K562 (cell line): ENCODE measurements around the gene EXOC2. TPM values are rescaled to one million over a fixed set of nuclear protein-coding genes. Genes with fewer than 3 reads are reported as not detected.

Source experiments
- ATAC-seq: fragments of 200-7000 bp; cut with Tn5 transposase; 3 replicates; pipeline ENCODE4 v1.9.1; 2020; ENCODE audit warnings: moderate library complexity
- BruUV-seq: library from RNA; stranded (reverse); fragments of 400-500 nt; replicated peaks from 2 replicates; lab custom pipeline; 2021; lab: Mats Ljungman, UMichigan
- CTCF ChIA-PET: fragments of 300-600 bp; formaldehyde crosslinking; extraction: SDS; loops from one replicate; lab custom pipeline; 2021; ENCODE audit warnings: low intra/inter-chr PET ratio; lab: Yijun Ruan, JAX
- POLR2A ChIA-PET: fragments of 300-600, 350-650 bp; sonication (Branson Sonifier 250); formaldehyde crosslinking; extraction: SDS; loops from one replicate; lab custom pipeline; 2021; ENCODE audit warnings: antibody characterized with exemption, inconsistent platforms; lab: Yijun Ruan, JAX
- DNase-seq, 4 experiments: peaks; one replicate each; pipeline versions ENCODE4 v3.0.0 to v3.0.0-alpha.2; 2011 to 2018; ENCODE audit warnings: low spot score in 3 of 4, mixed read lengths in 3 of 4; ENCODE audit errors: extremely low read depth in 1 of 4
- FAIRE-seq: peaks from 2 replicates; lab custom pipeline; 2011; peaks lifted over from hg19 to GRCh38; lab: Jason Lieb, UNC
- H2AFZ ChIP-seq: 2 replicates; pipeline ENCODE4 v1.6.0; 2011; ENCODE audit warnings: low read depth, low read length, control low read depth, inconsistent platforms
- H3K27ac ChIP-seq: fragments of 200-600 bp; 3 replicates; pipeline ENCODE4 v1.8.0; 2011; ENCODE audit warnings: low read depth, mild to moderate bottlenecking, control low read depth, inconsistent platforms, low read length, moderate library complexity, mixed read lengths; ENCODE audit errors: extremely low read depth
- H3K27me3 ChIP-seq, 2 experiments: fragments of 300-600 bp in 1 of 2; 2 replicates in 1 of 2; 3 replicates in 1 of 2; pipeline versions ENCODE4 v1.6.0 to v1.8.0; 2011; ENCODE audit warnings: inconsistent platforms in 2 of 2, low read length in 2 of 2, mild to moderate bottlenecking in 1 of 2, mixed read lengths in 1 of 2, moderate library complexity in 1 of 2; ENCODE audit not compliant: control insufficient read depth in 2 of 2, insufficient read depth in 2 of 2
- H3K36me3 ChIP-seq: fragments of 300-600 bp; 3 replicates; pipeline ENCODE4 v1.8.0; 2011; ENCODE audit warnings: mild to moderate bottlenecking, low read length, inconsistent platforms; ENCODE audit not compliant: control insufficient read depth, insufficient read depth
- H3K4me1 ChIP-seq, 2 experiments: fragments of 200-600 bp in 1 of 2; replicated peaks in 1 of 2; 2 replicates in 1 of 2; 3 replicates in 1 of 2; pipeline versions ENCODE4 v1.5.1 to v1.8.0; 2011; ENCODE audit warnings: inconsistent platforms in 2 of 2, low read length in 2 of 2, mild to moderate bottlenecking in 1 of 2, mixed read lengths in 1 of 2, moderate library complexity in 1 of 2; ENCODE audit not compliant: control insufficient read depth in 2 of 2, insufficient read depth in 2 of 2
- H3K4me2 ChIP-seq: 2 replicates; pipeline ENCODE4 v1.6.1; 2011; ENCODE audit warnings: low read length, control low read depth, inconsistent platforms, mixed read lengths; ENCODE audit not compliant: insufficient read depth
- H3K4me3 ChIP-seq: fragments of 200-600 bp; sonication (generic), shearing (Covaris generic); 2 replicates; pipeline ENCODE4 v1.5.1; 2016; ENCODE audit warnings: control low read depth, inconsistent platforms
- H3K79me2 ChIP-seq: fragments of 200-600 bp; 3 replicates; pipeline ENCODE4 v1.8.0; 2011; ENCODE audit warnings: low read length, inconsistent platforms; ENCODE audit not compliant: control insufficient read depth, insufficient read depth
- H3K9ac ChIP-seq, 2 experiments: 2 replicates each; pipeline versions ENCODE4 v1.6.0 to v1.6.1; 2011; ENCODE audit warnings: low read depth in 2 of 2, low read length in 2 of 2, control low read depth in 1 of 2, inconsistent platforms in 1 of 2, mild to moderate bottlenecking in 1 of 2, mixed read lengths in 1 of 2; ENCODE audit not compliant: insufficient read depth in 1 of 2
- H3K9me1 ChIP-seq: one replicate; pipeline ENCODE4 v1.6.0; 2011; ENCODE audit warnings: inconsistent platforms, mild to moderate bottlenecking, low read length, moderate library complexity; ENCODE audit not compliant: control insufficient read depth, insufficient read depth
- H3K9me3 ChIP-seq: replicated peaks from 2 replicates; pipeline ENCODE4 v1.5.1; 2011; ENCODE audit warnings: low read depth, low read length, inconsistent platforms; ENCODE audit not compliant: control insufficient read depth, insufficient read depth
- H4K20me1 ChIP-seq: replicated peaks from 2 replicates; pipeline ENCODE4 v1.6.1; 2011; ENCODE audit warnings: low read length, inconsistent platforms, mixed read lengths; ENCODE audit not compliant: control insufficient read depth, insufficient read depth
- BDP1 ChIP-seq: IDR thresholded peaks from 3 replicates; pipeline ENCODE4 v1.6.1; 2011; ENCODE audit not compliant: insufficient read length, insufficient read depth
- BRCA1 ChIP-seq, 2 experiments: fragments of 450-650 bp in 1 of 2; sonication (generic) in 1 of 2; formaldehyde crosslinking in 1 of 2; IDR thresholded peaks; 2 replicates each; pipeline versions ENCODE4 v1.5.0 to v1.6.1; 2017 to 2020; ENCODE audit warnings: mild to moderate bottlenecking in 1 of 2, missing genetic modification reagents in 1 of 2
- CCAR2 ChIP-seq: fragments of 200-400 bp; formaldehyde crosslinking; IDR thresholded peaks from 2 replicates; pipeline ENCODE4 v1.6.1; 2017; ENCODE audit warnings: mild to moderate bottlenecking, low read depth, low read length
- CHD2 ChIP-seq: IDR thresholded peaks from 2 replicates; pipeline ENCODE4 v1.6.1; 2011; ENCODE audit warnings: low read depth, low read length
- DLX4 ChIP-seq: fragments of 250-450 bp; sonication (Bioruptor Pico); IDR thresholded peaks from 2 replicates; pipeline ENCODE4 v1.6.1; 2021; ENCODE audit warnings: mild to moderate bottlenecking
- EP300 ChIP-seq: IDR thresholded peaks from 2 replicates; pipeline ENCODE4 v1.6.1; 2012; ENCODE audit warnings: low read length, improper control_type of control experiment
- EP400 ChIP-seq: fragments of 450-650 bp; IDR thresholded peaks from 2 replicates; pipeline ENCODE4 v1.6.1; 2017; ENCODE audit warnings: antibody characterized with exemption, mild to moderate bottlenecking, moderate library complexity
- HOXB6 ChIP-seq: fragments of 250-450 bp; sonication (Bioruptor Pico); IDR thresholded peaks from 2 replicates; pipeline ENCODE4 v1.5.1; 2022; ENCODE audit warnings: mild to moderate bottlenecking, borderline replicate concordance
- PCBP1 ChIP-seq: fragments of 200-400 bp; formaldehyde crosslinking; IDR thresholded peaks from 2 replicates; pipeline ENCODE4 v1.6.1; 2018; ENCODE audit warnings: mild to moderate bottlenecking, low read depth, low read length; ENCODE audit not compliant: poor library complexity, severe bottlenecking
- PTRF ChIP-seq: fragments of 450-650 bp; IDR thresholded peaks from 2 replicates; pipeline ENCODE4 v1.6.1; 2016; ENCODE audit warnings: mild to moderate bottlenecking, missing genetic modification characterization, missing compliant biosample characterization
- SETDB1 ChIP-seq: IDR thresholded peaks from one replicate; pipeline ENCODE4 v1.6.1; 2012; ENCODE audit warnings: low read length, control low read depth, inconsistent platforms
- SMAD2 ChIP-seq: fragments of 150-350 bp; IDR thresholded peaks from 2 replicates; pipeline ENCODE4 v1.6.1; 2014; ENCODE audit warnings: low read depth, mild to moderate bottlenecking, low read length
- TRIM24 ChIP-seq, 2 experiments: fragments of 450-650 bp; IDR thresholded peaks; 2 replicates each; pipeline ENCODE4 v1.6.1; 2016
- TSHZ1 ChIP-seq: fragments of 250-450 bp; sonication (Bioruptor Pico); IDR thresholded peaks from 2 replicates; pipeline ENCODE4 v1.4.0; 2020; ENCODE audit warnings: mild to moderate bottlenecking, moderate library complexity
- USF1 ChIP-seq: sonication (generic); formaldehyde crosslinking; IDR thresholded peaks from 2 replicates; pipeline ENCODE4 v1.9.0; 2022; ENCODE audit warnings: mild to moderate bottlenecking, missing genetic modification reagents
- YBX1 ChIP-seq: fragments of 450-650 bp; IDR thresholded peaks from 2 replicates; pipeline ENCODE4 v1.7.1; 2016; ENCODE audit warnings: mild to moderate bottlenecking
- ZNF584 ChIP-seq: fragments of 200-800 bp; sonication (Bioruptor generic); IDR thresholded peaks from 2 replicates; pipeline ENCODE4 v1.6.1; 2016; ENCODE audit warnings: low read depth, mild to moderate bottlenecking, missing genetic modification characterization, missing compliant biosample characterization
- ZSCAN29 ChIP-seq: fragments of 450-650 bp; IDR thresholded peaks from 2 replicates; pipeline ENCODE4 v1.6.1; 2017
- WGBS: fragments of 100-300 bp; shearing (Covaris generic); methylation state at CpG from one replicate; pipeline ENCODE4 v1.1.6; 2016; ENCODE audit warnings: low coverage, mixed read lengths; ENCODE audit not compliant: insufficient coverage; ENCODE audit errors: missing lambda C conversion rate; 5-methylcytosine and 5-hydroxymethylcytosine counted together
- in situ Hi-C: fragments of 300-500 bp; cut with MboI; formaldehyde crosslinking; loops from 4 replicates; pipeline ENCODE4 v1.15.0; 2018; ENCODE audit warnings: inconsistent platforms, mixed read lengths
- intact Hi-C: fragments of 100-400 bp; cut with micrococcal nuclease; formaldehyde crosslinking; loops from 2 replicates; pipeline ENCODE4 v1.14.2; 2022
- polyA plus RNA-seq, 8 experiments: library from polyadenylated mRNA; depleted of rRNA in 4 of 8; stranded (reverse) in 5 of 8; unstranded in 3 of 8; fragments of >200 nt; fragmentation: Nextera tagmentation in 2 of 8; fragmentation: Illumina TruSeq in 1 of 8; extraction: Ambion mirVana in 2 of 8; extraction: Trizol in 1 of 8; gene quantifications; 2 replicates each; pipeline versions ENCODE4 v1.2.1 to v1.2.3, GENCODE V29; 2011 to 2014; ENCODE audit warnings: inconsistent platforms in 1 of 8, missing spikeins in 1 of 8
- total RNA-seq, 7 experiments: library from RNA; depleted of rRNA in 6 of 7; stranded (reverse); fragments of >200 nt in 6 of 7; fragmentation: Illumina TruSeq in 2 of 7; extraction: Trizol in 2 of 7; gene quantifications; 2 replicates each; pipeline versions ENCODE4 v1.2.1 to v1.2.3, GENCODE V29; 2011 to 2021; ENCODE audit warnings: low replicate concordance in 1 of 7

Gene EXOC2
- total and polyA plus RNA-seq, 9 of the 15 experiments (the other 6 are each of a cell fraction or from before 2014, with no cell fraction given): 12.2 to 30.2 (median 24.2) TPM

- TF ChIP-seq HOXB6 (no peak), EP400 (no peak)
Observed at GRCh38 chr6:583635-584034, 109.3 kb downstream of the EXOC2 start (continued).

GRCh38 chr6:583116-583515, 109.8 kb downstream of the EXOC2 start:
- Histone ChIP-seq H3K36me3 (no peaks in the 10 kb centered on the region), H3K4me3 (no peak overlapping the region), H3K9me3 (no peaks in the 10 kb centered on the region), H3K79me2 (no peaks in the 10 kb centered on the region), H3K9me1 (no peaks in the 10 kb centered on the region), H2AFZ (no peak overlapping the region), H3K4me1 (no peaks in the 10 kb centered on the region; a peak in 1 of 5 replicates), H3K27me3 (no peaks in the 10 kb centered on the region), H3K27ac (no peak overlapping the region), H3K4me2 (no peak overlapping the region), H4K20me1 (no peaks in the 10 kb centered on the region), H3K9ac (no peak overlapping the region)
- in situ Hi-C loops (loop anchor here (25.0 kb wide), 1 partner anchor 829 kb away; no protein-coding TSS in a partner anchor), intact Hi-C loops (no loop called here)
- CTCF ChIA-PET: no interaction called here
- BruUV-seq: no TSS peak
- WGBS: 87% methylated on average over 1 of the region's 1 CpG
- POLR2A ChIA-PET: interaction anchor here (0.6 to 0.8 kb wide), 2 partner anchors 11 to 381 kb away, joined by 3 read pairs; no protein-coding TSS in a partner anchor
- no peak for ATAC-seq
- no peak for FAIRE-seq
- no peak for DNase-seq
- TF ChIP-seq TSHZ1 (CRISPR knock-in tag) (no peak), PCBP1 (no peak), EP300 (no peak), BRCA1 (IDR thresholded peaks at IDR 0.05) (no peak), BRCA1 (CRISPR knock-in tag; IDR thresholded peaks at IDR 0.05) (no peak), USF1 (CRISPR knock-in tag) (no peak), CCAR2 (no peak), PTRF (tag) (no peak), TRIM24 (IDR thresholded peaks at IDR 0.05) (no peak), ZSCAN29 (no peak), SMAD2 (no peak), YBX1 (no peak), CHD2 (no peak), BDP1 (no peak), DLX4 (CRISPR knock-in tag) (no peak), ZNF584 (no peak), SETDB1 (no peak)
